A549 (cell line): ENCODE data around the gene PBX4. TPM values are rescaled to one million over a fixed set of nuclear protein-coding genes. Genes with fewer than 3 reads are reported as not detected.

Source experiments
- ATAC-seq, 2 experiments: fragments of 200-7000 bp in 1 of 2; fragments of >200 bp in 1 of 2; cut with Nextera tagmentation in 1 of 2; cut with Tn5 transposase in 1 of 2; 3 replicates each; pipeline versions ENCODE4 v1.8.0 to v1.9.1; 2018 to 2020; ENCODE audit warnings: mild to moderate bottlenecking in 1 of 2, moderate library complexity in 1 of 2
- CTCF ChIA-PET: fragments of 300-600 bp; sonication (Branson Sonifier 250); formaldehyde crosslinking; extraction: SDS; loops from one replicate; lab custom pipeline; 2021; ENCODE audit warnings: antibody characterized with exemption, inconsistent platforms; lab: Yijun Ruan, JAX
- POLR2A ChIA-PET: fragments of 350-600 bp; formaldehyde crosslinking; extraction: SDS; loops from one replicate; lab custom pipeline; 2021; ENCODE audit warnings: antibody characterized with exemption, inconsistent platforms; lab: Yijun Ruan, JAX
- DNase-seq, 2 experiments: peaks; one replicate each; pipeline versions ENCODE4 v3.0.0 to v3.0.0-alpha.2; 2011 to 2016; ENCODE audit warnings: low read depth in 1 of 2, low spot score in 1 of 2
- FAIRE-seq: peaks from 2 replicates; lab custom pipeline; 2011; peaks lifted over from hg19 to GRCh38; lab: Jason Lieb, UNC
- H3K27ac ChIP-seq, 2 experiments: fragments of >200 bp; sonication (Bioruptor Twin); formaldehyde crosslinking; 3 replicates each; pipeline ENCODE4 v1.5.1; 2016 to 2017
- H3K4me1 ChIP-seq: fragments of >200 bp; sonication (Bioruptor Twin); formaldehyde crosslinking; 3 replicates; pipeline ENCODE4 v1.6.1; 2016
- H3K4me2 ChIP-seq: fragments of >200 bp; sonication (Bioruptor Twin); formaldehyde crosslinking; 3 replicates; pipeline ENCODE4 v1.6.1; 2016
- H3K4me3 ChIP-seq: fragments of >200 bp; sonication (Bioruptor Twin); formaldehyde crosslinking; 3 replicates; pipeline ENCODE4 v1.5.1; 2016
- H3K9me3 ChIP-seq: fragments of >200 bp; sonication (Bioruptor Twin); formaldehyde crosslinking; 3 replicates; pipeline ENCODE4 v1.6.1; 2016
- CBX2 ChIP-seq: fragments of 200-600 bp; sonication (generic); IDR thresholded peaks from 2 replicates; pipeline ENCODE4 v1.6.1; 2016; ENCODE audit warnings: low read depth, mild to moderate bottlenecking, borderline replicate concordance
- GATA3 ChIP-seq: IDR thresholded peaks from 2 replicates; pipeline ENCODE4 v1.6.1; 2012; ENCODE audit warnings: borderline replicate concordance
- HOXA7 ChIP-seq: fragments of 250-450 bp; sonication (Bioruptor Pico); IDR thresholded peaks from 2 replicates; pipeline ENCODE4 v1.5.0; 2020; ENCODE audit warnings: mild to moderate bottlenecking, moderate library complexity
- HOXB5 ChIP-seq: fragments of 250-450 bp; sonication (Bioruptor Pico); IDR thresholded peaks from 2 replicates; pipeline ENCODE4 v1.5.0; 2020; ENCODE audit warnings: mild to moderate bottlenecking, moderate library complexity
- NFE2L2 ChIP-seq: fragments of 150-350 bp; conservative IDR thresholded peaks from 2 replicates; pipeline ENCODE4 v1.6.1; 2014; ENCODE audit warnings: low read length
- NR3C1 ChIP-seq: fragments of >200 bp; sonication (Bioruptor Twin); formaldehyde crosslinking; IDR thresholded peaks from 3 replicates; pipeline ENCODE4 v1.6.1; 2017
- PHF8 ChIP-seq: fragments of 200-600 bp; sonication (generic); IDR thresholded peaks from 2 replicates; pipeline ENCODE4 v1.6.1; 2016; ENCODE audit warnings: low read depth, mild to moderate bottlenecking, antibody characterized with exemption, moderate library complexity, borderline replicate concordance
- POLR2AphosphoS2 ChIP-seq: conservative IDR thresholded peaks from 2 replicates; pipeline ENCODE4 v1.6.1; 2012; ENCODE audit warnings: low read length, improper control_type of control experiment, inconsistent platforms
- RARB ChIP-seq: fragments of 250-450 bp; sonication (Bioruptor Pico); IDR thresholded peaks from 2 replicates; pipeline ENCODE4 v1.8.0; 2021; ENCODE audit warnings: mild to moderate bottlenecking, moderate library complexity
- RCOR1 ChIP-seq: fragments of 150-350 bp; IDR thresholded peaks from 2 replicates; pipeline ENCODE4 v1.6.1; 2014; ENCODE audit warnings: antibody characterized with exemption, low read length, low read depth
- SMC3 ChIP-seq: fragments of >200 bp; sonication (Bioruptor Twin); formaldehyde crosslinking; IDR thresholded peaks from 3 replicates; pipeline ENCODE4 v1.6.1; 2018; ENCODE audit warnings: inconsistent platforms
- ZFP36 ChIP-seq: fragments of 450-650 bp; IDR thresholded peaks from 2 replicates; pipeline ENCODE4 v1.6.1; 2014; ENCODE audit warnings: borderline replicate concordance; ENCODE audit not compliant: partially characterized antibody
- ZSCAN20 ChIP-seq: fragments of 250-450 bp; sonication (Bioruptor Pico); IDR thresholded peaks from 2 replicates; pipeline ENCODE4 v1.8.0; 2022; ENCODE audit warnings: mild to moderate bottlenecking, moderate library complexity
- WGBS: methylation state at CpG from one replicate; pipeline ENCODE4 v1.1.6; 2017; ENCODE audit errors: missing lambda C conversion rate; 5-methylcytosine and 5-hydroxymethylcytosine counted together
- polyA plus RNA-seq, 4 experiments: library from polyadenylated mRNA; depleted of rRNA in 3 of 4; stranded (reverse); fragments of >200 nt; fragmentation: RNase III in 1 of 4; extraction: RNeasy Plus Mini Kit Qiagen cat#74134 plus additional on column Dnase treatment in 1 of 4; gene quantifications; 2 replicates in 3 of 4; 3 replicates in 1 of 4; pipeline ENCODE4 v1.2.3, GENCODE V29; 2011 to 2017
- TF ChIP-seq, protein P1 (sequence below): fragments of 150-350 bp; IDR thresholded peaks from 2 replicates; pipeline ENCODE4 v1.6.1; 2014; ENCODE audit warnings: low read depth, mild to moderate bottlenecking, low read length
- TF ChIP-seq, protein P2 (sequence below): IDR thresholded peaks from 2 replicates; pipeline ENCODE4 v1.6.1; 2012
- TF ChIP-seq, protein P3 (sequence below): IDR thresholded peaks from 2 replicates; pipeline ENCODE4 v1.6.1; 2012
- TF ChIP-seq, protein P4 (sequence below): IDR thresholded peaks from 2 replicates; pipeline ENCODE4 v1.6.1; 2012; ENCODE audit warnings: low read depth, borderline replicate concordance
- TF ChIP-seq, protein P5 (sequence below): fragments of 200-600 bp; sonication (generic); IDR thresholded peaks from 2 replicates; pipeline ENCODE4 v1.6.1; 2016; ENCODE audit warnings: antibody characterized with exemption, mild to moderate bottlenecking, moderate library complexity
- TF ChIP-seq, protein P6 (sequence below): fragments of 250-450 bp; sonication (Bioruptor Pico); IDR thresholded peaks from 2 replicates; pipeline ENCODE4 v1.5.0; 2021; ENCODE audit warnings: mild to moderate bottlenecking, moderate library complexity, borderline replicate concordance

The PBX4 gene
- polyA plus RNA-seq, 2 of the 4 experiments (the other 2 are of a cell fraction), result 0.70 to 0.90 TPM

DNA sequence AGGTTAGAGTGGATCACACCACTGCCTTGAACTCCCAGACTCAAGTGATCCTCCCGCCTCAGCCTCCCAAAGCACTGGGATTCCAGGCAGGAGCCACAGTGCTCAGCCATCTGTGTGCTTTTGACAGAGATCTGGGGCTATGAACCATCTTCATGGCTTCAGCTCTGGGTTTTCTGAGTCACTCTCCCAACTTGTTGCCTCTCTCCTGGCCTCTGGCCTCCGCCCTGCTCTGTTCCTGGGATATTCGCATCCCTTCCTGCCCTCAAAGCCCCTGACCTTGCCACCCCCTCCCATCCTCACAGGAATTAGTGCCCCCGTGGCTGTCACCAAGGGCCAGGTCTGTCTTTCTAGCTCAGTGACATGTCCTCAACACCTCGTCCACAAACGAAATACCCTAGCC is 30.7 kb upstream of the PBX4 start:
- DNase-seq (no peak), ATAC-seq (no peak), FAIRE-seq (no peak)
- ChIA-PET CTCF (interaction anchor here (0.6 to 3.7 kb wide), 2 partner anchors 10 to 117 kb away, joined by 3 to 17 read pairs; no protein-coding TSS in a partner anchor), POLR2A (interaction anchor here (1.4 kb wide), 1 partner anchor 14 kb away, joined by 5 read pairs; the partner anchor contains the start of gene ATP13A1)
- 88% methylated on average over 4 of the region's 6 CpGs for WGBS
- H3K9me3 ChIP-seq, result no peaks in the 10 kb centered on the region
- no peak overlapping the region for H3K4me2 ChIP-seq
- H3K27ac ChIP-seq, result no peak overlapping the region
- no peak for TF ChIP-seq ZFP36
- TF ChIP-seq, protein P1, sequence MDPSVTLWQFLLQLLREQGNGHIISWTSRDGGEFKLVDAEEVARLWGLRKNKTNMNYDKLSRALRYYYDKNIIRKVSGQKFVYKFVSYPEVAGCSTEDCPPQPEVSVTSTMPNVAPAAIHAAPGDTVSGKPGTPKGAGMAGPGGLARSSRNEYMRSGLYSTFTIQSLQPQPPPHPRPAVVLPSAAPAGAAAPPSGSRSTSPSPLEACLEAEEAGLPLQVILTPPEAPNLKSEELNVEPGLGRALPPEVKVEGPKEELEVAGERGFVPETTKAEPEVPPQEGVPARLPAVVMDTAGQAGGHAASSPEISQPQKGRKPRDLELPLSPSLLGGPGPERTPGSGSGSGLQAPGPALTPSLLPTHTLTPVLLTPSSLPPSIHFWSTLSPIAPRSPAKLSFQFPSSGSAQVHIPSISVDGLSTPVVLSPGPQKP, result no peak
- TF ChIP-seq RCOR1, result no peak
- TF ChIP-seq PHF8, result no peak
- TF ChIP-seq, protein P2, sequence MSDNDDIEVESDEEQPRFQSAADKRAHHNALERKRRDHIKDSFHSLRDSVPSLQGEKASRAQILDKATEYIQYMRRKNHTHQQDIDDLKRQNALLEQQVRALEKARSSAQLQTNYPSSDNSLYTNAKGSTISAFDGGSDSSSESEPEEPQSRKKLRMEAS, result no peak
- no peak for TF ChIP-seq RARB
- no peak for TF ChIP-seq HOXA7 (CRISPR knock-in tag)
- no peak for TF ChIP-seq NFE2L2
- TF ChIP-seq CBX2, result no peak
- no peak for TF ChIP-seq HOXB5
- TF ChIP-seq, protein P3, sequence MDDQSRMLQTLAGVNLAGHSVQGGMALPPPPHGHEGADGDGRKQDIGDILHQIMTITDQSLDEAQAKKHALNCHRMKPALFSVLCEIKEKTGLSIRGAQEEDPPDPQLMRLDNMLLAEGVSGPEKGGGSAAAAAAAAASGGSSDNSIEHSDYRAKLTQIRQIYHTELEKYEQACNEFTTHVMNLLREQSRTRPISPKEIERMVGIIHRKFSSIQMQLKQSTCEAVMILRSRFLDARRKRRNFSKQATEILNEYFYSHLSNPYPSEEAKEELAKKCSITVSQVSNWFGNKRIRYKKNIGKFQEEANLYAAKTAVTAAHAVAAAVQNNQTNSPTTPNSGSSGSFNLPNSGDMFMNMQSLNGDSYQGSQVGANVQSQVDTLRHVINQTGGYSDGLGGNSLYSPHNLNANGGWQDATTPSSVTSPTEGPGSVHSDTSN, result no peak
- TF ChIP-seq SMC3, result no peak
- TF ChIP-seq POLR2AphosphoS2, result no peak
- TF ChIP-seq, protein P4, sequence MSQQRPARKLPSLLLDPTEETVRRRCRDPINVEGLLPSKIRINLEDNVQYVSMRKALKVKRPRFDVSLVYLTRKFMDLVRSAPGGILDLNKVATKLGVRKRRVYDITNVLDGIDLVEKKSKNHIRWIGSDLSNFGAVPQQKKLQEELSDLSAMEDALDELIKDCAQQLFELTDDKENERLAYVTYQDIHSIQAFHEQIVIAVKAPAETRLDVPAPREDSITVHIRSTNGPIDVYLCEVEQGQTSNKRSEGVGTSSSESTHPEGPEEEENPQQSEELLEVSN, result no peak
- no peak for TF ChIP-seq NR3C1
- TF ChIP-seq, protein P5, sequence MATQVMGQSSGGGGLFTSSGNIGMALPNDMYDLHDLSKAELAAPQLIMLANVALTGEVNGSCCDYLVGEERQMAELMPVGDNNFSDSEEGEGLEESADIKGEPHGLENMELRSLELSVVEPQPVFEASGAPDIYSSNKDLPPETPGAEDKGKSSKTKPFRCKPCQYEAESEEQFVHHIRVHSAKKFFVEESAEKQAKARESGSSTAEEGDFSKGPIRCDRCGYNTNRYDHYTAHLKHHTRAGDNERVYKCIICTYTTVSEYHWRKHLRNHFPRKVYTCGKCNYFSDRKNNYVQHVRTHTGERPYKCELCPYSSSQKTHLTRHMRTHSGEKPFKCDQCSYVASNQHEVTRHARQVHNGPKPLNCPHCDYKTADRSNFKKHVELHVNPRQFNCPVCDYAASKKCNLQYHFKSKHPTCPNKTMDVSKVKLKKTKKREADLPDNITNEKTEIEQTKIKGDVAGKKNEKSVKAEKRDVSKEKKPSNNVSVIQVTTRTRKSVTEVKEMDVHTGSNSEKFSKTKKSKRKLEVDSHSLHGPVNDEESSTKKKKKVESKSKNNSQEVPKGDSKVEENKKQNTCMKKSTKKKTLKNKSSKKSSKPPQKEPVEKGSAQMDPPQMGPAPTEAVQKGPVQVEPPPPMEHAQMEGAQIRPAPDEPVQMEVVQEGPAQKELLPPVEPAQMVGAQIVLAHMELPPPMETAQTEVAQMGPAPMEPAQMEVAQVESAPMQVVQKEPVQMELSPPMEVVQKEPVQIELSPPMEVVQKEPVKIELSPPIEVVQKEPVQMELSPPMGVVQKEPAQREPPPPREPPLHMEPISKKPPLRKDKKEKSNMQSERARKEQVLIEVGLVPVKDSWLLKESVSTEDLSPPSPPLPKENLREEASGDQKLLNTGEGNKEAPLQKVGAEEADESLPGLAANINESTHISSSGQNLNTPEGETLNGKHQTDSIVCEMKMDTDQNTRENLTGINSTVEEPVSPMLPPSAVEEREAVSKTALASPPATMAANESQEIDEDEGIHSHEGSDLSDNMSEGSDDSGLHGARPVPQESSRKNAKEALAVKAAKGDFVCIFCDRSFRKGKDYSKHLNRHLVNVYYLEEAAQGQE, result no peak
- TF ChIP-seq, protein P6, sequence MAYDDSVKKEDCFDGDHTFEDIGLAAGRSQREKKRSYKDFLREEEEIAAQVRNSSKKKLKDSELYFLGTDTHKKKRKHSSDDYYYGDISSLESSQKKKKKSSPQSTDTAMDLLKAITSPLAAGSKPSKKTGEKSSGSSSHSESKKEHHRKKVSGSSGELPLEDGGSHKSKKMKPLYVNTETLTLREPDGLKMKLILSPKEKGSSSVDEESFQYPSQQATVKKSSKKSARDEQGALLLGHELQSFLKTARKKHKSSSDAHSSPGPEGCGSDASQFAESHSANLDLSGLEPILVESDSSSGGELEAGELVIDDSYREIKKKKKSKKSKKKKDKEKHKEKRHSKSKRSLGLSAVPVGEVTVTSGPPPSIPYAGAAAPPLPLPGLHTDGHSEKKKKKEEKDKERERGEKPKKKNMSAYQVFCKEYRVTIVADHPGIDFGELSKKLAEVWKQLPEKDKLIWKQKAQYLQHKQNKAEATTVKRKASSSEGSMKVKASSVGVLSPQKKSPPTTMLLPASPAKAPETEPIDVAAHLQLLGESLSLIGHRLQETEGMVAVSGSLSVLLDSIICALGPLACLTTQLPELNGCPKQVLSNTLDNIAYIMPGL, result no peak
- no peak for TF ChIP-seq ZSCAN20 (CRISPR knock-in tag)
- TF ChIP-seq GATA3, result no peak
- no peaks in the 10 kb centered on the region for H3K4me1 ChIP-seq
- no peak overlapping the region for H3K4me3 ChIP-seq
